ENCODE data around the gene GABRG3.
"Not testable (repeated sequence)": the region's sequence is repeated elsewhere in the genome, so short reads cannot be mapped to it uniquely, and the experiment has no call there.

Gene GABRG3

GRCh38 chr15:26996250-26996649, 25.3 kb downstream of the GABRG3 start:
- no peak for DNase-seq (ENCODE audit: low read depth, low spot score)

- not testable (repeated sequence) for DNase-seq (ENCODE audit: low read depth, low spot score)
Measured at GRCh38 chr15:27003003-27003402, 32.0 kb downstream of the GABRG3 start.

- DNase-seq (ENCODE audit: low read depth, low spot score), result not testable (repeated sequence)
Measured at GRCh38 chr15:27004226-27004625, 33.2 kb downstream of the GABRG3 start.

GRCh38 chr15:27017168-27017809, 46.3 kb downstream of the GABRG3 start:
- no peak for DNase-seq (ENCODE audit: low read depth, low spot score)

GRCh38 chr15:27019687-27020086, 48.7 kb downstream of the GABRG3 start:
- DNase-seq (ENCODE audit: low read depth, low spot score), result no peak

GRCh38 chr15:27025481-27025966, 54.5 kb downstream of the GABRG3 start:
- DNase-seq (ENCODE audit: low read depth, low spot score), result no peak

- DNase-seq (ENCODE audit: low read depth, low spot score), result no peak
Measured at GRCh38 chr15:27027229-27027628, 56.2 kb downstream of the GABRG3 start.

GRCh38 chr15:27028858-27029477, 58.0 kb downstream of the GABRG3 start:
- no peak for DNase-seq (ENCODE audit: low read depth, low spot score)

GRCh38 chr15:27036210-27036609, 65.2 kb downstream of the GABRG3 start:
- no peak for DNase-seq (ENCODE audit: low read depth, low spot score)

- DNase-seq (ENCODE audit: low read depth, low spot score), result no peak
Measured at GRCh38 chr15:27037501-27037900, 66.5 kb downstream of the GABRG3 start.

- no peak for DNase-seq (ENCODE audit: low read depth, low spot score)
Measured at GRCh38 chr15:27039152-27039551, 68.2 kb downstream of the GABRG3 start.

GRCh38 chr15:27042230-27042629, 71.2 kb downstream of the GABRG3 start:
- no peak for DNase-seq (ENCODE audit: low read depth, low spot score)

GRCh38 chr15:27042646-27043045, 71.7 kb downstream of the GABRG3 start:
- no peak for DNase-seq (ENCODE audit: low read depth, low spot score)

GRCh38 chr15:27043770-27044169, 72.8 kb downstream of the GABRG3 start:
- no peak for DNase-seq (ENCODE audit: low read depth, low spot score)

GRCh38 chr15:27045796-27046195, 74.8 kb downstream of the GABRG3 start:
- no peak for DNase-seq (ENCODE audit: low read depth, low spot score)

GRCh38 chr15:27046880-27047279, 75.9 kb downstream of the GABRG3 start:
- no peak for DNase-seq (ENCODE audit: low read depth, low spot score)

- DNase-seq (ENCODE audit: low read depth, low spot score), result no peak
Measured at GRCh38 chr15:27050163-27050562, 79.2 kb downstream of the GABRG3 start.

GRCh38 chr15:27054426-27054825, 83.4 kb downstream of the GABRG3 start:
- DNase-seq (ENCODE audit: low read depth, low spot score), result no peak

- no peak for DNase-seq (ENCODE audit: low read depth, low spot score)
Measured at GRCh38 chr15:27057904-27058645, 87.1 kb downstream of the GABRG3 start.

- DNase-seq (ENCODE audit: low read depth, low spot score), result no peak
Measured at GRCh38 chr15:27058939-27059338, 88.0 kb downstream of the GABRG3 start.

GRCh38 chr15:27059610-27060202, 88.7 kb downstream of the GABRG3 start:
- no peak for DNase-seq (ENCODE audit: low read depth, low spot score)

- no peak for DNase-seq (ENCODE audit: low read depth, low spot score)
Measured at GRCh38 chr15:27061739-27062138, 90.8 kb downstream of the GABRG3 start.

All from brain pericyte (primary cell).